Activated T-cell treated with anti-CD3 and anti-CD28 coated beads, Interleukin-2, amount 50 U/mL, for 24 hours (primary cell): ENCODE measurements around the gene GHDC.
"Not testable (repeated sequence)": the region's sequence is repeated elsewhere in the genome, so short reads cannot be mapped to it uniquely, and the experiment has no call there.

Experiments used
- DNase-seq: peaks from one replicate; pipeline ENCODE4 v3.0.0-alpha.2; 2020
- H3K27ac Mint-ChIP-seq: 2 replicates; pipeline ENCODE4 v1.8.0; 2020; ENCODE audit warnings: mild to moderate bottlenecking, mixed read lengths
- H3K27me3 Mint-ChIP-seq: 2 replicates; pipeline ENCODE4 v1.8.0; 2020; ENCODE audit warnings: mixed read lengths
- H3K36me3 Mint-ChIP-seq: 2 replicates; pipeline ENCODE4 v1.8.0; 2020; ENCODE audit warnings: low read depth, mixed read lengths
- H3K4me1 Mint-ChIP-seq: 2 replicates; pipeline ENCODE4 v1.8.0; 2020; ENCODE audit warnings: low read depth, mixed read lengths
- H3K4me3 Mint-ChIP-seq: 2 replicates; pipeline ENCODE4 v1.8.0; 2020; ENCODE audit warnings: mild to moderate bottlenecking, moderate library complexity, mixed read lengths
- H3K9me3 Mint-ChIP-seq: 2 replicates; pipeline ENCODE4 v1.8.0; 2020; ENCODE audit warnings: mixed read lengths

Gene GHDC

GRCh38 chr17:42163696-42164407 lies 30.4 kb downstream of the GHDC start:
- Mint-ChIP-seq H3K9me3 (no peaks in the 10 kb centered on the region), H3K27ac (no peak overlapping the region), H3K36me3 (no peaks in the 10 kb centered on the region), H3K27me3 (no peaks in the 10 kb centered on the region), H3K4me3 (no peak overlapping the region), H3K4me1 (no peaks in the 10 kb centered on the region)
- DNase-seq, result no peak

GRCh38 chr17:42163113-42163512 lies 31.2 kb downstream of the GHDC start:
- Mint-ChIP-seq H3K27ac (no peak overlapping the region), H3K4me3 (no peak overlapping the region), H3K4me1 (no peaks in the 10 kb centered on the region), H3K9me3 (no peaks in the 10 kb centered on the region), H3K36me3 (no peaks in the 10 kb centered on the region), H3K27me3 (no peaks in the 10 kb centered on the region)
- peak; percentile 58 for DNase-seq

GRCh38 chr17:42160531-42160910 lies 33.8 kb downstream of the GHDC start:
- no peak overlapping the region for H3K27ac Mint-ChIP-seq

GRCh38 chr17:42159796-42160530 lies 34.3 kb downstream of the GHDC start:
- peaks cover 11% of the 10 kb centered on the region for H3K4me1 Mint-ChIP-seq
- no peaks in the 10 kb centered on the region for H3K9me3 Mint-ChIP-seq
- H3K27me3 Mint-ChIP-seq, result no peaks in the 10 kb centered on the region
- H3K4me3 Mint-ChIP-seq, result no peak overlapping the region
- no peaks in the 10 kb centered on the region for H3K36me3 Mint-ChIP-seq
- no peak for DNase-seq
- no peak overlapping the region for H3K27ac Mint-ChIP-seq

More at GRCh38 chr17:42160531-42160910, 33.8 kb downstream of the GHDC start:
- DNase-seq, result no peak
- H3K4me3 Mint-ChIP-seq, result no peak overlapping the region
- H3K36me3 Mint-ChIP-seq, result no peaks in the 10 kb centered on the region
- no peaks in the 10 kb centered on the region for H3K27me3 Mint-ChIP-seq
- no peaks in the 10 kb centered on the region for H3K9me3 Mint-ChIP-seq
- H3K4me1 Mint-ChIP-seq, result peaks cover 9% of the 10 kb centered on the region

GRCh38 chr17:42155614-42156045 lies 38.7 kb downstream of the GHDC start:
- Mint-ChIP-seq H3K9me3 (no peaks in the 10 kb centered on the region), H3K4me1 (peaks cover 43% of the 10 kb centered on the region), H3K27ac (peak overlapping the region; percentile 92), H3K4me3 (peak overlapping the region; percentile 88), H3K36me3 (peaks cover 29% of the 10 kb centered on the region), H3K27me3 (no peaks in the 10 kb centered on the region)
- no peak for DNase-seq

- no peaks in the 10 kb centered on the region for H3K27me3 Mint-ChIP-seq
- DNase-seq, result no peak
- peaks cover 43% of the 10 kb centered on the region for H3K4me1 Mint-ChIP-seq
- H3K9me3 Mint-ChIP-seq, result no peaks in the 10 kb centered on the region
- peak overlapping the region; percentile 88 for H3K4me3 Mint-ChIP-seq
- peaks cover 35% of the 10 kb centered on the region for H3K36me3 Mint-ChIP-seq
- H3K27ac Mint-ChIP-seq, result peak overlapping the region; percentile 92
Measured at GRCh38 chr17:42153919-42154742, 40.2 kb downstream of the GHDC start.

- Mint-ChIP-seq H3K27me3 (no peaks in the 10 kb centered on the region), H3K4me1 (peaks cover 38% of the 10 kb centered on the region), H3K27ac (peak overlapping the region; percentile 37), H3K9me3 (no peaks in the 10 kb centered on the region), H3K4me3 (no peak overlapping the region), H3K36me3 (peaks cover 75% of the 10 kb centered on the region)
- no peak for DNase-seq
Measured at GRCh38 chr17:42146911-42147607, 47.2 kb downstream of the GHDC start.

GRCh38 chr17:42143138-42143537 lies 51.2 kb downstream of the GHDC start:
- Mint-ChIP-seq H3K36me3 (peaks cover 72% of the 10 kb centered on the region), H3K27ac (peak overlapping the region; percentile 69), H3K4me1 (peaks cover 47% of the 10 kb centered on the region)
- H3K9me3 Mint-ChIP-seq, H3K4me3 Mint-ChIP-seq, H3K27me3 Mint-ChIP-seq, DNase-seq: not testable (repeated sequence)

- Mint-ChIP-seq H3K27ac (peak overlapping the region; percentile 69), H3K4me1 (peaks cover 48% of the 10 kb centered on the region), H3K4me3 (no peak overlapping the region), H3K9me3 (no peaks in the 10 kb centered on the region), H3K36me3 (peaks cover 71% of the 10 kb centered on the region), H3K27me3 (no peaks in the 10 kb centered on the region)
- no peak for DNase-seq
Measured at GRCh38 chr17:42142371-42142896, 51.9 kb downstream of the GHDC start.

GRCh38 chr17:42141382-42141781 lies 52.9 kb downstream of the GHDC start:
- Mint-ChIP-seq H3K27me3 (no peaks in the 10 kb centered on the region), H3K4me1 (peaks cover 50% of the 10 kb centered on the region), H3K9me3 (no peaks in the 10 kb centered on the region), H3K27ac (peak overlapping the region; percentile 10), H3K4me3 (no peak overlapping the region), H3K36me3 (peaks cover 71% of the 10 kb centered on the region)
- DNase-seq, result no peak

GRCh38 chr17:42140690-42141089 lies 53.6 kb downstream of the GHDC start:
- not testable (repeated sequence) for H3K9me3 Mint-ChIP-seq, H3K27me3 Mint-ChIP-seq, H3K4me3 Mint-ChIP-seq, DNase-seq, H3K27ac Mint-ChIP-seq
- Mint-ChIP-seq H3K36me3 (peaks cover 72% of the 10 kb centered on the region), H3K4me1 (peaks cover 57% of the 10 kb centered on the region)
